GM21786 (cell line): ENCODE results near the gene CRIM1.

Experiments
- ATAC-seq: cut with Tn5 transposase; IDR thresholded peaks from one replicate; pipeline ENCODE4 v1.9.1; 2021; ENCODE audit not compliant: unreplicated experiment

The CRIM1 gene

DNA sequence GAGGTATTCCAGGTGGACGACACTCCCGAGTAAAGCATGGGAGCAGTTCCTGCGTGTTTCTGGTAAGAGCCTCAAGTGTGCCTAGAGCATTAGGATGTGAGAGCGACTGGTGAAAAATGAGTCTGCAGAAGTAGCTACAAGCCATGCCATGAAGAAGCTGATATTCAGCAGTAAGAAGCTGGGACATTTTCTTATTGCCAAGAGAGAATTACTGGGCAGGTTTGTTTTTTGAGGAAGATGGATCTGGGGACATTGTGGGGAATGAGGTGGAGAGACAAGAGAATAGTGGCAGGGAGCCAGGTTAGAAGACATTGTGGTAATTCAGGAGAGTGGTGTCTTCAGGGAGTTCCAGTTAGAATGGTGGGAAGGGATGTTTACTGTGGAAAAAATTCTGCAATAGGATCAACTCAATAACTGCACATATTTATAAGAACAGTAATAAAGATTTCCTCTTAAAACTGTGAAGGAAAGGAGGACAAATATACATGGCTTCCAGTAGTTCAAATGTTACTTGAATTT, 38.2 kb downstream of the CRIM1 start:
- ATAC-seq, result no peak

GRCh38 chr2:36394804-36395203, 39.2 kb downstream of the CRIM1 start:
- no peak for ATAC-seq

DNA sequence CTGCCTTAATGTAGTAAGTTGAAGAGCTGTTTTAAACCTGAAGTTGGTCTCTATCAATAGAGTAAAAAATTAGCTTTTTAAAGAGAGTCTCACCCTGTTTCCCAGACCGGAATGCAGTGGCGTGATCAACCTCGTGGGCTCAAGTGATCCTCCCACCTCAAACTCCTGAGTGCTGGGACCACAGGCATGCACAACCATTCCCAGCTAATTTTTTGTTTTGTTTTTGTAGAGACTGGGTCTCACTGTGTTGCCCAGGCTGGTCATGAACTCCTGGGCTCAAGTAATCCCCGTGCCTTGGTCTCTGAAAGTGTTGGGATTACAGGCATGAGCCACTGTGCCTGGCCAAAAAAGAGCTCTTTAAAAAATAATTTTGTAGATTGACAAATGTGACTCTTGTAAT, 40.3 kb downstream of the CRIM1 start:
- no peak for ATAC-seq

DNA sequence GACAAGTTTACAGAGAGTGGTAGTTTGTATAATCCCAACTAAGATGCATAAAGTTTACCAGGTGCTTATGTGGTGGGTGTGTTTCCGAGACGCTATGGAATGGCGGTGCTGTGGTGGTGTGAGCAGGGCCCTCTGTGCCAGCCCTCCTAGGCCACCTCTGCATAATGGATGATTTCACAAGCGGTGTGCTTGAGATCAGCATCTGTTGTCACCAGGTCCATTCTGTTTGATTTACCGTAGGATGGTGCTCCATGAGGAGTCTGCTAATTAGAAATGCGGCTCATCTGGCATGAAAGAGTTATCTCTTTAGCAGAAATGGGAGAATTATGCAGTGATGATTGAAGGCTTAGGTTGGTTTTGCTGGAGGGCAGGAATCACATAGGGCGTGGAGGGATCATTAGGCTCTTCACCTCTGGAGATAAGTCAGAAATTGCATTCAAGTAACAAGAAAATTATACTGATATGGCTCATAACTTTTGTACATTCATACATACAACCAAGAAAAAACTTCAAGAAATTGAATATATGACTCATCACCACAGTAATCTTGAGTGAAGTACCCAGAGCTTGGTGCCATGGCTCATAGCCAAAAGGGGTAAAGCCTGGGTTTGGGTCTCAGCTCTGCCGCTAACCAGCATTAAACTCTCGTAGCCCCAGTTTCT, 41.4 kb downstream of the CRIM1 start:
- no peak for ATAC-seq

DNA sequence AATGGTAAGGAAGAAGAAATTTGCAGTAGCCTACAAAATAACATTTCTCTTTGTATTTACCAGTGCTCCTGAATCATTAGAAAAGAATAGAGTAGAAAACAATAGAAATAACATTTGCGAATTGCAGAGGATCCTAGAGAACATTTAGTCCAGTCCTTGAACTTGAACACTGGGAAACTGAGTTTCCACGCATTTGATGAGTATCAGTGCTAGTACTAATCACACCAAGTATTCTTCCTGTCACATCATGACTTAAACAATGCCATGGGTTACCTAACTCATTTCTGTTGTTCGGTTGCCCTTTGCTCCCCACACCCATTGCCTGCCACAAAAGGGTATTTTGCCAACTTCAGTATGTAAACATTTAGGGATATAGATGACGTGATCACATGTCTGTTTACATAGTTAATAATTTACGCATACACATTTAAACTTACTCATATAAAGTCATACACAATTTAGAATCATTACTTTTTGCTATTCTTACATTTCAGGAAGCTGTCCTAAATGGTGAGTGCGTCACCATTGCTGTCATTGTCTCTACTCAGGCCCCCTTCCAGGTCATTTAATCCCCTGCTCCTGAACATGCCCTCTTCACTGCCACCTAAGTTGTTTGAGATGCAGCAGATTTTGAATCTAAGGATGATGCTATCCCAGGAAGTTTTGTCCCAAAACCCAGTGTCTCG, 42.3 kb downstream of the CRIM1 start:
- no peak for ATAC-seq

DNA sequence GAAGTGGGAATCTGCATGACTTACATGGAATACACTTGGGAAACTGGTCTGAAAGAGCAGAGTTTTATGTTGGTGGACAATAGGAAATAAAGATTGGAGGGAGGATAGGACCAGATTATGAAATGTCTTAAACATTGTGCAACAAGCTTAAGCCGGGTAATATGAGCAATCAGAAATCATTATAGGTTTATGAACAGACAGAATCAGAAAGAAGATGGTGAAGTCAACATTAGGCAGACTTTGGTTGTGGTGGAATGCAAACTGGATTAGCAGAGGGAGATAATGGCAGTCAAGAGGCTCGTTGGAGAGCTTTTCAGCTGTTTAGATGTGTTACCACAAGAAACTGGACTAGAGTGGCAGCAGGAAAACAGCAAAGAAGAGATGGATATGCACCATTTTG, 43.5 kb downstream of the CRIM1 start:
- ATAC-seq, result no peak

GRCh38 chr2:36403675-36404230, 48.2 kb downstream of the CRIM1 start:
- ATAC-seq, result peak; percentile 36

DNA sequence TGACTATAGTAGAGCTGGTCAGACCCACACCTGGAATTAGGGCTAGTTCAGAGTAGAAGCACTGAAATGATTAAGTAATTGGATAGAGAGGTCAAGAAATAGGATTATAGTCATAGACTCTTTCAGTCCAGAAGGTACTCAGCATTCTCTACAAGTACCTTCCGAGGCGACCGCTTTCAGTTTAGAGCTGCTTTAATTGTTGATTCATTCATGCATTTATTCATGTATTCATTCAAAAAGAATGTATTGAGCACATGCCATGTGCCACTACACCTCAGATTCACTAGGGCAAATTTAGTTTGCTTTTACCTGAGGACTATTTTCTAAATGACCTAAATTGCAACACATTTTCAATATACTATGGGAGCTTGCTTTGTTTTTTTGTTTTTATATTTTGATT, 48.7 kb downstream of the CRIM1 start:
- peak; percentile 26 for ATAC-seq

- peak; percentile 67 for ATAC-seq
These were observed 49.2 kb downstream of the CRIM1 start for GRCh38 chr2:36404754-36405153.

GRCh38 chr2:36405183-36405582, 49.6 kb downstream of the CRIM1 start:
- ATAC-seq, result peak; percentile 5

DNA sequence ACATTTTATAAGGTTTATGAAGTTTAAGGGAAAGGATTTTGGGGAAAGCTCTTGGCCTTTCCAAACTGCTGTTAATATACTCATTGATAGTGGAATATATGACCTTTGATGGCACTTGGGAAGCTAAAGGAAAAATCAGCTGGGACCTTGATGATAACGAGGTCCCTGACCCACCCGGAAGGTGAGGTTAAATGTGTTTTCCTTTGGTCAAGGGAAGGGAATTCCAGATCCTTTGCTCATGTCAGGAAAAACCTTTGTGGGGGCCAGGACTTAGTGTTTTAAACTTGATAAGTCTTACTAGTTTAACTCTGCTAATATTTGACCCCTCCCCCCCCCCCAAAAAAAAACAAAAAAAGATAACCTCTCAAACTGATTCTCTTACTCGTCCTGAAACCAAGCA, 50.7 kb downstream of the CRIM1 start:
- ATAC-seq, result no peak

DNA sequence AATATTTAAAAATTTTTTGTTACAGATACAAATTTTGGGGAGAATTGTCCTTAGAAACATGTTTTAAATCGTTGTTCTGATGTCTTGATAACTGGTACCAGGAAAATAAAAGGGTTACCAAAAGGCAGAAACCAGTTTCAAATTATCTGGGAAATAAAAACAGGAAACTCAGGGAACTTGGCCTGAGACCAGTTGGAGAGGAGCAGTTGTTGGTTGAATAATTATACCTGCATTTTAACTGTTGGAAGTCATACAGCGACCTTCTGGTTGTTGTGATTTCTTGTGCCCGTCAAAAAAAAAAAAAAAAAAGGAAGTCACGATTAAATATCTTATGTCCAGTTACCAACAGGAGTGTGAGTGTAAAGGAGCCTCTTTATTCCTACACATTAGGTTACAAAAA, 51.8 kb downstream of the CRIM1 start:
- no peak for ATAC-seq

GRCh38 chr2:36408198-36408703, 52.7 kb downstream of the CRIM1 start:
- no peak for ATAC-seq

DNA sequence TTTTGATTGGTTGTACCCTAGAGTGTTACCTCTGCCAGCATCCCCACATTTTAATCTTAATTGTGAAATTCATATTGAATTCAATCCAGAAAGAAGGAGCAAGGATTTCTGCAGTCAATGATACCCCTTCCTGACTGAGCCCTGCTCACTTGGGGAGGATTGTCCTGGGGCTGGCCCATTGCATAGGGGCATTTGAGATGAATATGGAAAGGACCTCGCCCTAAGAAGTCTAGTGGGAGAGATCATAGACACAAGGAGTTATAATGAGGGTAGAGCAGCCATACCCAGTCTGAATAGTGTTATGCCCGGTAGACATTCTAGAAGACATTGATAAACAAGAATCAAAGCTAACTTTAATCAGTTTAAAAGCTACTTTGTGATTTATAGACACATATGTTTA, 53.8 kb downstream of the CRIM1 start:
- ATAC-seq, result no peak

- ATAC-seq, result no peak
These were observed 54.4 kb downstream of the CRIM1 start for GRCh38 chr2:36409935-36410334.

- no peak for ATAC-seq
These were observed 55.1 kb downstream of the CRIM1 start for GRCh38 chr2:36410681-36411080.

DNA sequence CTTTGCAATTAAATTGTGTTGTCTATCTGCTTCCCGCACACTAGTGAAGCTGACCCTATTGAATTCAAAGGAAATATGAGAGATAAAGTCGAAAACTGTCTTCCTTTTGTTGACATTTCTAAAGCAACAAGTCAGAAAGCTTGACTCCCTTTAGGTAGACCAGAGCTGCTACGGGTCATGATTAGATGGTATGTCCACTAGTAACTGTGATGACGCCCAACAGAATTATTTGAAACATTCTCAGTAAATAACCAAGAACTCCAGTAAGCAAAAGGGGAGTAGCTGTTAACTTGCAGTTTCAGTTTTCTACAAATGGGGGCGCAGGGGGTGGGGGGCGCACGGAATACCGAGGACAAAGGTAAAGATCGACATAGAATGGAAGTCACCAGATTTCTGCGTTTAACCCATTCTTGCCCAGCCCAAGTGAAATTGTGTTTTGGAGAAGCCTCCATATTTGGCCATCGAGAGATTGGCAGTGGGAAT, 56.4 kb downstream of the CRIM1 start:
- no peak for ATAC-seq

DNA sequence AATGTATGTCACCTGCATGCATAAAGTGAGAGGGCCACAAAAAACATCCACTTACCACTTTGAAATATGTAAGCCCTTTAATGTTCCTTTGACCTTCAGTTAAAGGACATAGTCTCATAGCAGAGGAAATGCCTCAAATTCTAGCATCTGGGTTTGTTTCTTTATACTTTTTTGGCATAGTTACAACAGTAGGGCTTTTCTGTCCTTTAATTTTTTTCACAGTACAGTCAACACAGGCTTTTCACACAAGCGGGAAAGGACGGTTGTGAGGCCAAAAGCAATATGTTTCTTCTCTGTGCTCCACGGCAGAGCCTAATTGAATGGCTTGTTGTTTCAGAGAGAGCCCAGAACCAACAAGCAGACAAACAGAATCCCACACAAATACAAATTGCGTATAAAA, 57.6 kb downstream of the CRIM1 start:
- no peak for ATAC-seq

DNA sequence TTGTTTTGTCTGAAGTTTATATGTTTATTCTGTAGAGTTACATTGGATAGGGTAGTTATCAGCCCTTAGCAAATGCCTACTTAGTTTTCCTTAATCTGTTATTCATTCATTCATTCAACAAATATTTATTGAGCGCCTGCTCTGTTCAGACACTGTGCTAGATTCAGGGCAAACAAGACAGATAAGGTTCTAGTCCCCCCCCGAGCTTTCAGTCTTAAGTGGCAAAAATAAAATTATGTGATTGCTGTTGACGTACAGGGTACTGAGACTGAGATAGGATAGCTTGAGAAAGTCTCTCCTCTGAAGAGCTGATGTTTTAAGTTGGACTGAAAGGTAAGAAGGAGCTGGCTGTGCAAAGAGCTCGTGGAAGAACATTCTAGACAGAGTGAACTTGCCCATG, 58.7 kb downstream of the CRIM1 start:
- no peak for ATAC-seq

DNA sequence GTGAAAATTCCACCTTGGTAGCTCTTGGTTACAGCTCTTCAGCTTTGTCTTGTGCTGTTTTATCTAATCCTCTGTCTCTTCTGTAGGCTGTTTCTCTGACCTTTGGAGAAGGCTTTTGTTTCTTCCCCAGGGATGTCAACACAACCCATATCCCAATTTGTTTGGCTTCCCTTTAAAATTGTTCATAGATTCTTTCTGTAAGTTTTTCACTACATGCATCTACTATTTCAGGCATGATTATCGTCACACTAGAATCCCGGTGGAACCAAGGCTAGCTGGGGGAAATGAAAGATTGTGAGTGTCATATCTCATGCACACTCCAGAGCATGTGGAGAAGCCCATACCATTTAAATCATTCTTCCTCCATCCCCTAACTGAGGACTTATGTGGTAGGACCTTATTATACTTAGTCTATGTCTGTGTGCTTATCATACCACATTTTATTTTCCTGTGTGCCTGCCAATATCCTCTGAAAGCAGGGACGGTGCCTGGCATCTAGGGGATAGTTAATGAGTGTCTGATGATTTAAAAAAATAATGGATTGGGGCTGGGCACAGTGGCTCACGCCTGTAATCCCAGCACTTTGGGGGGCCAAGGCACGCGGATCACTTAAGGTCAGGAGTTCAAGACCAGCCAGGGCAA, 59.9 kb downstream of the CRIM1 start:
- ATAC-seq, result no peak

DNA sequence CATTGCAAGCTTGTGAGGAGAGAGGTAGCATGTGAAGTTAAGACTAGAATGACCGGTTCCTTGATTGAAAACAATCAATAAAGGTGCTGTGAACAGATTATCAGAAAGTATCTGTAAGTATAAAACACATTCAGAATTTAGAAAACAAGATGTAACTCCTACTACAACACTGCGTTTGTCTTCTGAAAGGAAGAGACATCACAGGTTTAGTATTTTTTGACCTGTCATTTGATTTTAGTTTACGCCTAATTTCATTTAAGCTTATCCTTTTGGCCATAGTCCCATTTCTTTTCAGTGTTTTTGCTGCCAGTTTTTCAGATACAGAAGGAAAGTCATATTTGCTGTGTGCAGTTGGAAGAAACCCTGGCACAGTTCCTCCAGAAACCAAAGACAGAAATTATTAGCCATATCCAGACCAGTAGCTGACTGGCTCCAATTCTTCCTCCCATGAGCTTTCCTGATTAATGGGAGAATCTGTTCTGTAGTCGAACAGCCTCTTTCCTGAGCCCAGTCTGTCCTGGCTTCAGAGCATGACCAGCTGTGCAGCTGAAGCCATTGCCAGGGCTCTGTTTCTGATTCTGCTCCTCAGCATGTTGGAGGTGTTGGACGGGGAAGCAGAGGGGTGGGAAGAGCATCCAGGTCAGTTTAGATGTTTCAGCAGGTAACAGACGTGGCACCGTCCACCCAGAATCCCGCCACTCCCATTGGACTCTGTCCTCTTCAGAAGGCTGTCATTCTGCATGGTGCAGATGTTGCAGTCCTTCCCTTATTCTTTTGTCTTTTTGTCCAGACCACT, 61.0 kb downstream of the CRIM1 start:
- ATAC-seq, result no peak
